HG03159 (cell line): ENCODE results near the gene CHD1L.
"Not testable (repeated sequence)": the region's sequence is repeated elsewhere in the genome, so short reads cannot be mapped to it uniquely, and the experiment has no call there.

ENCODE experiments used
- ATAC-seq: cut with Tn5 transposase; IDR thresholded peaks from one replicate; pipeline ENCODE4 v1.9.1; 2021; ENCODE audit warnings: mild to moderate bottlenecking, moderate library complexity; ENCODE audit not compliant: unreplicated experiment

The CHD1L gene

GRCh38 chr1:147264158-147264768 lies 21.8 kb downstream of the CHD1L start:
- ATAC-seq = no peak

DNA sequence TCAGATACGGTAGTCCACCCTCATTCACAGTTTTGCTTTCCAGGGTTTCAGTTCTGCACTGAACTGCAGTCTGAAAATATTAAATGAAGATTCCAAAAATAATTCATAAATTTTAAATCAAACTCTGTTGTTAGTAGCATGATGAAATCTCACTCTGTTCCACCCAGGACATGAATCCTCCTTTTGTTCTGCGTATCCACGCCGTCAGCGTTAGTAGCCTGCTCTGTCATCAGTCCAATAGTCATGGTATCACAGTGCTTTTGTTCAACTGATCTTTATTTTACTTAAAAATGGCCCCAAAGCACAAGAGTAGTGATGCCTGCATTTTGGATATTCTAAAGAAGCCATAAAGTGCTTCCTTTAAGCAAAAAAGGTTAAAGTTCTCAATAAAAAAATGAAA lies 23.9 kb downstream of the CHD1L start:
- ATAC-seq = no peak

GRCh38 chr1:147267711-147268110 lies 25.2 kb downstream of the CHD1L start:
- ATAC-seq = no peak

- no peak for ATAC-seq
These were observed 28.2 kb downstream of the CHD1L start for GRCh38 chr1:147270721-147271120.

DNA sequence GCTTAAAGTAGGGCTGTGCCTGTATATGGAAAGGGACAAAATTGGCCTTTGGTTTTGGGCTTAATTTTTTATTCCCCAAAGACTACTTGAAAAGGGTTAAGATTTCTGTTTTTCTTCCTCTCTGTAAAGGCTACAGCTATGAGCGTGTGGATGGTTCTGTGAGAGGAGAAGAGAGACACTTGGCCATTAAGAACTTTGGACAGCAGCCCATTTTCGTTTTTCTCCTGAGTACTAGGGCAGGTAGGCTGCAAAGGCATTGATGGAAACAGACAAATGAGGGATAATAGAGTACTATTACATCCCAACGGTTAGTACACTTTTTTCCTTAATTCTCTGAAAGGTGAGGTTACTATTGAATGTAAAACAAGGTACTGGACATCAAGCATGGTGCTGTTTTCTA lies 29.6 kb downstream of the CHD1L start:
- no peak for ATAC-seq

DNA sequence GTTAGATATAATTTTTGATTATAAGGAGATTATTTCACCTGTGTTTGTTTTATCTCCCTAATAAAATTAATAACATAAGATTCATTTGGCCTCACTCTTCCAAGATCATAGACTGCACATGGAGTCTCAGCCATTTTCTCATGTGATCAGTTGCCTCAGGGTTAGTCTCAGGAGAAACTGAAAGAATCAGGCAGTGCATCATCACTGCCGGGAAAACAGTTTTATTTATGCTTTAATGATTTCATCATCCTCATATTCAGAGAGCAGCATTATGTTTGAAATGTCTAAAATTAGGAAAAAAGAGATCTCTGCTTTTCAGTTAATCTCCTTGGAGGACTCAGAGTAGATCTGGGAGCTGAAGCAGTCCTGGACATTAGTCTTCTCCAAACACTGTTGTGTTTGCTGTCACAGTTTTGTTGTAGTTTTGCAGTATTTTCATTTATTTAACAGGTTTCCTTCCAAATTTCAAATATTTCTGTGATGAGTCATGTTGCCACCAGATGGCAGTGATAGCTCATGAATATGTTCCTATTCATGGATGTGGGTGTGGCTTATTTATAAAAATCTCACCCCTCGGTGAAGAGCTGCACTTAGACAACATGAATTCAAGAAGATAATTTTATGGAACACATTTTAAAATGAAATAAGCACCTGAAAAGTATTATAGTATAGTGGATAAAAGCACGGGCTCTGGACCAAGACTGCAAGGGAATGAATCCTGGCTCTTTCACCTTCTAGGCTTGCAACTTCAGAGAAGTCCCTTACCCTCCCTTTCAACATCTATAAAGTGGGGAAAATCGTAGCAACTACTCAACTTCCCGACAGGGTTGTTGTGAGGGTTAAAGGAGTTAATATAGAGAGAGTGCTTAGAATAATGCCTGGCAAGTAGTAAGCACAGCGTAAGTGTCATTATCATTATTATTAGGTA lies 31.2 kb downstream of the CHD1L start:
- ATAC-seq = no peak

- no peak for ATAC-seq
These were observed 39.5 kb downstream of the CHD1L start for GRCh38 chr1:147281950-147282349.

- ATAC-seq = no peak
These were observed 40.5 kb downstream of the CHD1L start for GRCh38 chr1:147283011-147283410.

GRCh38 chr1:147287133-147287865 lies 44.8 kb downstream of the CHD1L start:
- no peak for ATAC-seq

DNA sequence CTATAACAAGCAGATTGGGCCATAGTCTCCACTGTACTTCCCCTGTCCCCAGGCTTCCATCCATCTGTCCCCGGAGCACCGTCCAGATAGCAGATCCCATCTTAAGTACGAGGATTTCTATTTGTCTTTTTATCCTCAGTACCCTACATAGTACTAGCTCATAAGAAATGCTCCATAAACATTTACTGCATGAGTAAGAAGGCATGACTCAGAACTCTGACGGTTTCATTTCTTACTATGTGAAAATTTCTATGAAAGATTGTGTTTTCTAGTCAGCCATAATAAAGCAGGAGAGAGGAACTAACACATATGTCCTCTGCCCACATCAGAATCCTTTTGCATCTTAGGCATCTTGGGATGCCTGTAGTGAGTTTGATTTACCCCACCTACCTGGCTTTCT lies 49.5 kb downstream of the CHD1L start:
- no peak for ATAC-seq

GRCh38 chr1:147292631-147293251 lies 50.3 kb downstream of the CHD1L start:
- ATAC-seq = no peak

- ATAC-seq = no peak
These were observed 55.0 kb downstream of the CHD1L start for GRCh38 chr1:147297438-147297837.

- ATAC-seq = not testable (repeated sequence)
These were observed 63.3 kb downstream of the CHD1L start for GRCh38 chr1:147305803-147306202.

DNA sequence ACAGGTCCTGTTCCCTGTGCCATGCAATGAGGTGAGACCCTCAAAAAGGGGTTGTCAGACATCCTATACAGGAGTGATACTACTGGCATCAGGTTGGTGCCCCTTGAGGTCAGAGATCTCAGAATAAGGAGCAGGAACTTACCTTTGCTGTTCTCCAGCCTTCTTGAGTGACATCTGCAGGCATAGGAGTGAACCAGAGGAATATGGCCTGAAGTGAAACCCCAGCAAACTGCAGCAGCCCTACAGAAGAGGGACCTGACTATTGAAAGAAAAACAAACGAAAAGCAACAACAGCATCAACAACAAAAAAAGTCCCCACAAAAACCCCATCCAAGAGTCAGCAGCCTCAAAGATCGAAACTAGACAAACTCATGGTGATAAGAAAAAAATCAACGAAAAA lies 74.5 kb downstream of the CHD1L start:
- ATAC-seq = no peak

- ATAC-seq = not testable (repeated sequence)
These were observed 84.6 kb downstream of the CHD1L start for GRCh38 chr1:147326933-147327687.

DNA sequence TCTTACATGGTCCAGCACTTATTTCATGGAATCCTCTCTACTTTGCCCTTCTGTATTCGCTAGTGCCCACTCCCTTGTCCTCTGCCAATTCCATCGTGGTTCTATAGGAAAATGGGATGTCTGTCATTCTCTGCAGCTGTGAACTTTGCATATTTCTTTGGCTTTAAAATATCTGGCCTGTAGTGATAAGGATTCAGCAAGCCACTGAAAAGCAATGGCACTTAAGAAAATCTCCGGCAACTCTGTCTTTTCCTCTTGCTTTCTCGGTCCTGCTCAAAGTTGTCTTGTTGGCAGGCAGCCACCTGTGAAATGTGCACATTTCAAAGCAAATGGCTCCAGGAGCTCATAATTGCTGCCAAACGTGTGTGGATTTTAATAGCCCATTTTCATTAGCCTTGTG lies 91.8 kb downstream of the CHD1L start:
- ATAC-seq = no peak

DNA sequence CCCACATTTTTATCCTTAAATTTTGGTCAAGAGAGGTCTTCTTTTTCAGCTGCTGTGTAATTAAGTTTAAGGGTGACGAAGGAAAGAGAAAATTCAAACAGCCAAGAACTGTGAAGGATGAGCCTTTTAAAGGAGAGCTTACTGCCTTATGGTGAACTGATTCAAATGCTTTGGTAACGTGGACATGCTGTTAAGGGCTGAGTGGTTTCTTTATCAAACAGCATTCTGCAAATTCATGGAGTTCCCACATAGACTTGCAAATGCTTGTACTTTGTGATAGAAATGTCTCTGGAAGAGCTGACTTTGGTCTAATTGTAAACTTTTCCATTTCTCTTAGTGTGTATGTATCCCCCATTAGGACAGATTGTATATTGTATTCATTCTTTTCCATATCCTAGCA lies 93.8 kb downstream of the CHD1L start:
- ATAC-seq = no peak

- no peak for ATAC-seq
These were observed 94.7 kb downstream of the CHD1L start for GRCh38 chr1:147337040-147337630.

GRCh38 chr1:147338571-147338970 lies 96.1 kb downstream of the CHD1L start:
- ATAC-seq = no peak

- no peak for ATAC-seq
These were observed 98.8 kb downstream of the CHD1L start for GRCh38 chr1:147341246-147341645.
